OCI-M2 (cell line): ENCODE data around the gene C1RL.
"Not testable (repeated sequence)": the region's sequence is repeated elsewhere in the genome, so short reads cannot be mapped to it uniquely, and the experiment has no call there.

ENCODE experiments used
- DNase-seq: peaks from one replicate; lab custom pipeline; 2025; ENCODE audit not compliant: unreplicated experiment; lab: John Stamatoyannopoulos, UW

C1RL gene

DNA sequence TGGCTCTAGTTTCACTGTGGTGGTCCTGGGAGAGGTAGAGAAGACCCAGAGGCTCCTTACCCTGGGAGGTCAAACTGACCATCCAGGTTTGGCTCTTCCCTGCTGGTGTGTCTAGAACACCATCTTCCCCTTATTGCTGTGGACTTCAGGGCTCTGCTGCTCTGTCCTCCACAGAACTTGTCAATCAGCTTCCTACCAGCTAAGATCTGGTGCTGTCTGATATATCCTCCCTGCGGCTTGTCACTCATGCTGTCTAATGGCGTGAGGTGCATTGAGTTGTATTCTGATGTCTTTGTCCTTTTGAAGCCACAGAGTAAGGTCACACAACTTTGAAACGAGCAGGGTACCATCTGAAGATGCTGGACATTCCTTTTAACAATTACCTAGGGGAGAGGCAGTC, 7.2 kb upstream of the C1RL start:
- no peak for DNase-seq

DNA sequence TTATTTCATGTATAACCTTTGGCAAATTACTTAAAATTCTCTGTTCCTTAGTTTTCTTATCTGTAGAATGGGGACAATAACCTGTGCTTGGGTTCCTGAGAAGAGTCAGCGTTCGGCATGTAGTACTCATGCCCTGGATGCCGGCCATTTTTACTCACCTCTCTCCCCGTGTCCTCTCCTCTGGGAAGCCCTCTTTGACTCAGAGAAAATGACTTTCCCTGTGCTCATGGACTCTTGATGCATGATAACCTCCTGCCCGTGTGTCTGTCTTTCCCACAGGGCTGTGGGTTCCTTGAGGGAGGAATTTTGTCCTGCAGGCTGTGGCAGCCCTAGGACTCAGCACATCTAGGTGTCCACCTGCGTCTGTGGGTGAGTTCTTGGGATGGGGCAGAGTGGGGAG, 5.8 kb upstream of the C1RL start:
- DNase-seq = no peak

DNA sequence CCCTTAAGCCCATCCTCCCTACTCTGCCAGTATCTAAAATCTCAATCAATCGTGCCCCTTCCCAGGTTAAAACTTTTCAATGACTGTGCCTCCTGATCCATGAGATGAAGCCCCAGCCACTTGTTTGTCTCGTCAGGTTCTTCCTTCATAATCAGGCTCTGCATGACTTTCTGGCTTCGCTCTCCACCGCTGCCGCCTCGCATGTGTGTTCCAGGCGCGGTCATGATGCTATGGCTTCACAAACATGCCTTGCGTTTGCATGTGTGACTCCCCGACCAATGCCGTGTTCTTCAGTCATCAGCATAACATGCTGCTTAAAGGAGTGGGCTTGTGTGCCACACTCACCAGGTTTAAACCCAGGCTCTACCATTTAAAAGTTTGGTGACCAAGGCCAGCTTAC, 5.0 kb upstream of the C1RL start:
- no peak for DNase-seq

DNA sequence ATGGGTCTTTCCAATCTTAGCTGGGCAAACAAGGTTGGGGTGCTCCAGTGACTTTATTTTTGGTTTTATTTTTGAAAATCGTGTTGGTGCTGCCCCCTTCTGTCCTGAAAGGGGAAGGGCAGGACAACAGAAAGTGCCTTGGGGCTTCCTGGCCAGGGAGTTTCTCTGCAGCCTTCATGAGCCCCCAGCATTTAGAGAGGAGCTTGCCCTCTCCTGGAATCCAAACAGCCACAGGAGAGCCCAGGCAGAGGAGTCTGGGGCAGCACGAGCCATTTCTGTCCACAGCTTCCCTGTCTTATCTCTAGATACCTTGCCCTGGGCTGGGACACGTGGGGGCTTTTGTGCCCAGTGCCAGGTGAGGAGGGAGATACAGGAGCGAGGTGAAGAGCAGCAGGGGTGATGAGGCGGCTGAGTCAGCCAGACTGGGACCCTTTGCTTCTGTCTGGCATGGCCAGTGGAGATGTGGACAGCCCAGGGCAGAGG, 4.4 kb upstream of the C1RL start:
- DNase-seq = no peak

DNA sequence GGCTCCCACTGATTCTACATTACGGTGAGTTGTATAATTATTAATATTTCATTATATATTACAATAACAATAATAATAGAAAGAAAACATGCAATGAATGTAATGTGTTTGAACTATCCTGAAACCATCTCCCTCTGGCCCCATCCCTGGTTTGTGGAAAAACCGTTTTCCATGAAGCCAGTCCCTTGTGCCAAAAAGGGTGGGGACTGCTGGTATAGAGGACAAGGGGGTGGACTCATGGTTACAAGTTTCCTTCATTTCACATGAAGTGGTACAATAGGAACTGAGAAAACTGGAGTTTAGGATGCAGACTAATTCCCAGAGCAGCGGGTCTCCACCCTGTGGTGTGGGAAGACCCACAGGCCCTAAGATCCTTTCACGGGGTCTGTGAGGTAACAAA, 3.0 kb upstream of the C1RL start:
- no peak for DNase-seq

DNA sequence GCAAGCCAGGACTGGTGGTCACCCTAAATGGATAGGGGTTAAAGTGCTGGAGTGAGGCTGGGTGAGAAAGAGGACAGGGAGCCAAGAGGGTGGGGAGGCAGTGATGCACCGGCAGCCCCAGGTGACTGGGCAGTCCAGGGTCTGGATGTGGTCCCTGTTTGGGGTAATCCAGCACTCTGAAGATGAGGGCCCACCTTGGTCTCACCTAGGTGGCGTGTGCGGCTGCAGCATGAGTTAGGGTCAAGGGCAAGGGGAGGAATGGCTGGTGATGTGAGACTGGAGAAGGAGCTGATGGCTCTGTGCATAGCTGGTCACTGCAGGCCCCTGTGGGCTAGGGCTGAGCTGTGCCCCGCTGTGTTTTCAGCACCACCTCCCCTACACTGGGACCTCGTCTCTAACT, 1.6 kb upstream of the C1RL start:
- no peak for DNase-seq

DNA sequence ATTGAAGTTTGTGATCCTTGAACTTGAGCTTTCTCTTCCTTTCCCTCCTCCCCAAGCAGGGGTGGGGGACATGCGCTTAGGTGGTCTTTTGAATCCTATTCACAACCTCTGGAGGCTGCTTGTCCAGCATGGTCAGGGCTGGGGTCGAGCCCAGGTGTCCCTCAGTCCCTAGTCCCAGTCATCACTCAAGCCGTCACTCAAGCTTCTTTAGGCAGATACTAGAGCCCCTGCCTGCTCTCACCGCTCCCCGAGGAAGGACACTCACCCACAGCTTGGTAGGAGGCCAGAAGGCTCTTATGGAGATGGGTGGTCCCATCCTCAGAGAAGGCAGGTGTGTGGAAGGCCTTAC, 532 bp upstream of the C1RL start:
- DNase-seq = no peak

DNA sequence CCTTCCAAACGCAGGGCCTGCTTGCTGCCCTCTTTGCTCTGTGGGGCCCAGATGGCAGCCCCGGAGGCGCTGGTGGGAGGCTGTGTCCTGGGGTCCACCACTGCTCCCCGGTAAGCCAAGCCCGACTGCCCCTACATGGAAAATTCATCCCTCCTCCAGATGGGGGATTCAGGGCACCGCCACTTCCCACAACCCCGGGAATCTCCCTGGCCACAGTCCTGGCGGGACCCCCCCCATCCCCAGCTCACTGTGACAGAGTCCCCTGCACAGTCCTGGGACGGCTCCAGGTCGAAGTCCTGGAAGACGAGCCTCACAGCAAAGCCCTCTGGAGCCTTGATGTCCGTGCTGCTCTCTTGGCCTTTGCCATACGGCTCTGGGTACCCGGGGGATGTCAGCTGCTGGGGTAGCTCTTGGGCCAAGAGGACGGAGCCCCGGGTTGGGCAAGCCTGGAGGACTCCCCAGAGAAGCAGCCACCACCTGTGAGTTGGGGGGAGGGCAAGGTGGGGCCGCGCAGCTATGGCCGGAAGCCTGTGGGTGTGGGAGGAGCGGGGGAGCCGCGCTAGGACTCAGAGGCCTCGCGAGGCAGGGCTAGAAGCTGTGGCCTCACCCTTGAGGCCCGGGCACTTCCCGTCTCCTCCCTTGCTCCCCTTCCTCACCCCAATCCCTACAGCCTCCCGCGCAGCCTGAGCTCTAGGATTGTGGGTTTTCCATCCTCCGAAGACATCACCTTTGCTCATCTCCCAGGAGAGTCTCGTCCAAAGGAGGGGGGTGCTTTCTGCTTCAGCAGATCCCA, 815 bp downstream of the C1RL start:
- DNase-seq = no peak

DNA sequence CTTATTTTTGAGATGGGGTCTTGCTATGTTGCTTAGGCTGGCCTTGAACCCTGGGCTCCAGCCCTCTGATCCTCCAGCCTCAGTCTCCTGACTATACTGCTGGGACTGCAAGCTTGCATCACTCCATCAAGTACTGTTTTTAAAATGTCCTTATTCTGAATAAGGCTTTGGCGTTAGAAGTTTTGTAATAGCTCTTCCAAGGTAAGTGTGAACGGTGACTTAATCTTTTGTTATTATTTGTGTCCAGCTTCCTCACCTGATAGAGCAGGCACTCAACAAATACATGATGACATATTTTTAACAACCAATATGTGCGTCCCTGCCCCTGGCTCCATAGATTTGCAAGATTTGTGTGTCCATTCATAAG, 1.4 kb downstream of the C1RL start:
- no peak for DNase-seq

DNA sequence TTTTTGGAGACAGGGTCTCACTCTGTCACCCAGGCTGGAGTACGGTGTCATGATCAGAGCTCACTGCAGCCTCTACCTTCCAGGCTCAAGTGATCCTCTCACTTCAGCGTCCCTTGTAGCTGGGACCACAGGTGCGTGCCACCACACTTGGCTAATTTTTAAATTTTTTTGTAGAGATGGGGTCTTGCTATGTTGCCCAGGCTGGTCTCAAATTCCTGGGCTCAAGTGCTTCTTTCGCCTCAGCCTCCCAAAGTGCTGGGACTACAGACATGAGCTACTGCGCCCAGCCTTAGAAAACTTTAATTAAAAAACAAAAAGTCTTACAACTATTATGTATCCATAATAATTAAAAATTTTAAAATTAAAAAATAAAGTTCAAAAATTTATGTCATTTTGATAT, 1.8 kb downstream of the C1RL start:
- DNase-seq = not testable (repeated sequence)

DNA sequence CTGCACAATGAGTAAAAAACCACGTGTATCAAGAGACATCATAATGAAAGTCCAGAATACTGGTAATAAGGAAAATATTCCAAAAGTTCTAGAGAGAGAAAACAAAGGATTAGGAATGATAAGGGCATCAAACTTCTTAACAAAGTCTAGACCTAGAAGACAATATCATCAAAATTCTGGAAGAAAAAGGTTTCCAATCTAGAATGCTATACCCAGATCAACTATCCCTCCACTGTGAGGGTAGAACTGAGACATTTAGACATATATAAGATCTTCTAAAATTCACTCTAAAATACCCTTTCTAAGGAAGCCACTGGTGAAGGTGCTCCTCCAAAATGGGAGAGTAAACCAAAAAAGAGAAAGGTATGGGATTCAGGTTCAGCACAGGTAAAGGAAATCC, 2.9 kb downstream of the C1RL start:
- no peak for DNase-seq

DNA sequence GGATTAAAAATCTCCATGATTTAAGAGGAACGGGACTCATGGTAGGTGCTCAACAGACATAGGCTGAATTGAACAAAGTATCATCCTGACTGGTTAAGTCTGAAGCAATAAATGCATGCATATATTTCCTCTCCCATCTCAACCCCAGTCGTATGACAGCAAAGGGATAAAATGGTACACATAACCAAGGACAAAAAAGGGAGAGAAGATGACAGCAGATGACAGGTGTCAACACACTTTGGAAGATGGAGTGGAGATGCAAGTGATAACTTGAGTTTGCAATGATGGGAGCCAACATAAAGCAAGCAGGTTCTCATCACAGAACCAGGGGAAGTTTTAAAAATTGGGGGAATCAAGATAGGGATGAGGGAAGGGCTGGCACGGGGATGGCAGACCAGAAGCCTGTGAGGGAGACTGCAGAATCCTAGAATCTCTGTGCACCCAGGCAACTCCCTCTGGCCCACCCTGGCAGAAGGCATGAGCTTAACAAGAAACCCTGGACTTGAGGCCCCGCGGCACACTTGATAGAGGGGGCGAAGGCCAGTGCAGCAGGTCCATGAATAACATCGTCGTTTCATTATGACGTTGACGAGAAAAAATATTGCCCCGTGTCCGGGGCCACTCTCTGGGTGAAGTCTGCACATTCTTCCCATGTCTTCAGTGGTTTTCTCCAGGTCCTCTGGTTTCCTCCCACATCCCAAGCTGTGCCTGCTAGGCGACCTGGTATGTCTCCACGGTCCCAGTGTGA, 5.0 kb downstream of the C1RL start:
- DNase-seq = no peak

DNA sequence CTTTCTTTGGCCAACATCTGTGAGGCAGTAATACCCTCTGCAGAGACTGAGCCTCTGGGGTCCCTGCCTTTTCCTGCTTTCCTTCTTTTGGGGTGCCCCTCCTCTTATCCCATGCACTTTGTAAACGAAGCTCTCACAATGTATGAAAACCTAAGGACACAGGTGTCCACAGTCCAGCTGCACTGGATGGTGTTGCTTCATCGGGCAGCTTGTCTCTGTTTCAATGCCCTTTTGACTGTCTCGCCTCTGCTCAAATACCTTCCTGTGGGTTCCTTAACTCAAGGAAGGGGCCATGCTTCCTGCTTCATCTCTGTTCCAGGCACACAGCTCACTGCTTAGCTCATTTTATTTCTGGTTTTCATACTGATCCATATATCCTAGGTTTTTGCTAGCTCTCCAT, 6.4 kb downstream of the C1RL start:
- no peak for DNase-seq

DNA sequence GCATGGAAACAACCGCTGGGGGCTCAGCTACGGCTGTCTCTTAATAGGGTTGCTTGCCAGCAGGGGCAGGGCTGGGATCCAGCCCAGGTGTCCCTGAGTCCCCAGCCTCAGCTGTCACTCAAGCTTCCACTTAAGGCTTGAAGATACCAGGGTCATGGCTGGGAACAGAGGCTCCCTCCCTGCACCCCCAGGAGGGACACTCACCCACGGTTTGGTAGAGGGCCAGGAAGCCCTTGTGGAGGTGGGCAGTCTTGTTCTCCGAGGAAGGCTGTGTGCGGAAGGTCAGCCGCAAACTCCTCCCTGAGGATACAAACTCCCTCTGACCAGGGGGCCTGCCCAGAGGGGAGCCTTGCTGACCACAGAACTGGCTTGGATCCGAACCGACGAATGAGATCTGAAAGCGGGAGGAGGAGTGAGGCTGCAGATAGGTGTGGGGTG, 7.3 kb downstream of the C1RL start:
- no peak for DNase-seq

DNA sequence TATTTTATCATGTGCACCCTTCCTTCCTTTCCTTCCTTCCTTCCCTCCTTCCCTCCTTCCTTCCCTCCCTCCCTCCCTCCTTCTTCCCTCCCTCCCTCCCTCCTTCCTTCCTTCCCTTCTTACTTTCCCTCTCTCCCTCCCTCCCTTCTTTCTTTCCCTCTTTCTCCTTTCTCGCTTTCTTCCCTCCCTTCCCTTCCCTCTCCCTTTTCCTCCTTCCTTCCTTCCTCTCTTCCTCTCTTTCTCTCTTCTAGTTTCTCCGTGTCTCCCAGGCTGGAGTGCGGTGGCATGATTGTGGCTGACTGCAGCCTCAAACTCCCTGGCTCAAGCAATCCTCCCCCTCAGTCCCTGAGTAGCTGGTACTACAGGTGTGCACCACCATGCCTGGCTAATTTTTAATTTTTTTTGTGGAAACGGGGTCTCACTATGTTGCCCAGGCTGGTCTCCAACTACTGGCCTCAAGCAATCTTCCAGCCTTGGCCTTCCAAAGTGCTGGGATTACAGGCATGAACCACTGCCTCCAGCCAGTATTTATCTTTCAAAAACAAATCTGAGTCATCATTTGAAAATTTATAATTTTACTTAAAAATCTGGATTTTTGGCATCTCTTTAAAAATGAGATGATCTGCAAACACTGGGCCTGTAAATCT, 7.8 kb downstream of the C1RL start:
- DNase-seq = no peak

DNA sequence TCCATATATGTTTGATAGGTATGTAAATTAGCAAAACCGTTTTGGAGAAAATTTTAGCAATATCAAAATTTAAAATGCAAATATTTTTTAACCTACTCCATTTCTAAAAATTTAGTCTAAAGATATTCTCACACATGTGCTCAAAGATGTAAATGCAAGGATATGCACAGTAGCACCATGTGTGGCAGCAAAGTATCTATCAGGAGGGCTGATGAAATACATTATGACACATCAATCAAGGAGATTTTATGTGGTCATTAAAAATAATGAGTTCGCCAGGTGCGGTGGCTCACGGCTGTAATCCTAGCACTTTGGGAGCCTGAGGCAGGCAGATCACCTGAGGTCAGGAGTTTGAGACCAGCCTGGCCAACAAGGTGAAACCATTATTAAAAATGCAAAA, 8.8 kb downstream of the C1RL start:
- no peak for DNase-seq

DNA sequence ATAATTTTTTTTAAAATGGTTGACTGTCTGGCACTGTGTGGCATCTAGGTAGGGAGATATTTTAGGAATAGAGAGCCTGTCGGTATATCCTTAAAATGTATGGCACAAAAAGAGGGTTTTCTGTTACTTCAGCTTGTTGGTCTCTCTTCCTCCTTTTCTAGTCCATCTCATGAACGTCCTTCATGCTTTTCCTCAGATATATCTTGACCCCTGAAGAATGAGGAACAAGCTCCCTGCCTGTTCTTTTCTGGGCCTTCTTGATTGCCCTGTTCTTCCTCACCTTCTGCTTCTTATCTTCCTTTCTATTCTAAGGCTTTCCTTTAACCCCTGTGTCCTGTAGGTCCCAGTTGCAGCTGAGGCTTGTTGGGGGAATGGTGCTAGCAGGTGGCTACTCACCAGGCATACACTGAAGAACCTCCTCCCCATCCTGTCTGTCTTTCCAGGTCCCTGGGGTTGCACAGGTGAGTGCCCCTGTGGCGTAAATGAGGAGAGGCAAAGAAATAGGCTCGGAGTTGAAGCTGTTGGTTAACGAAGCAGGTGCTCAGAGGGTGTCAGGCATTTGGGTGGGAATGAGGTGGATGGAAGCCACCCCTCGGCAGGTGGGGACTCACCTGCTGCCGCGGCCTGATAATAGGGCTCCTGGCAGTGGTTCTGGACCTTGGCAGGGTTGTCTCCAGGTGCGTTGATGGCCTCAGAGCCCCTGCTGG, 9.6 kb downstream of the C1RL start:
- DNase-seq = no peak

DNA sequence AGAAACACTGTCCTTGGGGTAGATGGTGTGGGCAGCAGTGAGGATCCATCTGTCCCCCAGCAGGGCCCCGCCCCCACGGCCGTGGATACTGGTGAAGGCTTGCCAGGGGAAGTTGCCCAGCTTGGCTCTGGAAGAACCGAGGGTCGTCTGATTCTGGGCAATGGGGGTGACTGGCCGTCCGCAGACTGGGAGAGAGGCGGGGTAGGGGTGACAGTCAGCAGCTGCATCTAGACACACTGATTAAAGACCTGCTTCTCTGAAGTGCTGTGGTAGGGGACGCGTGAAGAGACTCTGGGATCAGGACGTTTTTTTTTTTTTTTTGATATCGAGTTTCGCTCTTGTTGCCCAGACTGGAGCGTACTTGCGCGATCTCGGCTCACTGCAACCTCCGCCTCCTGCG, 12.0 kb downstream of the C1RL start:
- DNase-seq = no peak

DNA sequence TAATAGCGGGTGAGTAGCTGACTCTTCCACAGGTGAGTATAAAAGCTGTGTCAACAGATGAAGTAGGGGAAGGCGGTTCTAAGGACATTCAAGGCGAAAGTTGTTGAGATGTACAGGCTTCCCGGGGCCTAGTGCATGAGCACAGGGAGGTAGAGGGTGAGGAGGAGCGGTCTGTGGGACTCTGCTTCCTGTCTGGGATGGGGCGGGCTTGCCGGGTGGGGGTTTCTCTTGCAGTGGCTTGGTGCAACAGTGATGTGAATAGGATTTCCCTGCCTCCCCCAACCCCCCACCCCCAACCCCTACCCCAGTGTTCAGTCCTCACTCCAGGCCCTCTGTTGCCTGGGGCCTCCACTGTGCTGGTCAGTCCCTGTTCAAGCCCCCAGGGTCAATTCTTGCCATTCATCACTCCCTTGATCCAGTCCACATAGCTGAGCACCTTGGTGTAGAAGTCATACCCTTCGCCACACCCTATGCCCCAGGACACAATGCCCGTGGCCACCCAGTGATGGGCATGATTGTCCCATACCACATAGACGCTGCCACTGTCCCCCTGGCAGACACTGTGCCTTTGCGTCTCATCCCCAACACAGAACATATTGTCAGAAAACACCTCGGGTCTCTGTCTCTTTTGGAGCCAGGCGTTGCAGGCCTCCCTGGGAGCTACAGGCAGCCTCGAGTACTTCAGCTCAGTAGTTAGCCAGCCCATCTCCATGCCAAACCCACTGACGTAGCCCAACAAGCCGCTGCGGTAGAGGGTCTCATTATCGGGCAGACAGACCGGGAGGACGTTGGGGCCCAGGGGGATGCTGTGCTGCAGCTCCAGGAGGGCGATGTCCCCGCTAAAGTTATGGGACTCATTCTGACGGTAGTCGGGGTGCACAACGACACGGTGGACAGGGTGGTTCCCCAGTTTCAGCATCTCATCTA, 12.7 kb downstream of the C1RL start:
- DNase-seq = no peak

DNA sequence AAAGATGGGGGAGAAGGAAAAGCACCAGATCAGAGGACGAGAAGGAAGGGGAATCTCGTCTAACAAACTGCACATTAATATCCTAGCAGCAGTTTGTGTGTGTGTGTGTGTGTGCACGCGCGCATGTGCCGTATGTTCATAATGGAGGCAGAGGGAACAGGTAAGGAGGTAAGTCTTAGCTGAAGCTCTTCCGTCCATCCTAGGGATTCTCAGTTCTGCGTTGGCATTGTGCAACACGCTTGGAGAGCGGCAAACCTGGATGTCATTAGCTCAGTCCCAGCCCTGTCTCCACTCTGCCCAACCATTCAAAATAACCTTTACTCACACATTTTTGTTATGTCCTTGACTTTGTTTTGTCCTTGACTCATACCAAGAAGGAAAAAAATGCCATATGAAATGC, 15.1 kb downstream of the C1RL start:
- no peak for DNase-seq

DNA sequence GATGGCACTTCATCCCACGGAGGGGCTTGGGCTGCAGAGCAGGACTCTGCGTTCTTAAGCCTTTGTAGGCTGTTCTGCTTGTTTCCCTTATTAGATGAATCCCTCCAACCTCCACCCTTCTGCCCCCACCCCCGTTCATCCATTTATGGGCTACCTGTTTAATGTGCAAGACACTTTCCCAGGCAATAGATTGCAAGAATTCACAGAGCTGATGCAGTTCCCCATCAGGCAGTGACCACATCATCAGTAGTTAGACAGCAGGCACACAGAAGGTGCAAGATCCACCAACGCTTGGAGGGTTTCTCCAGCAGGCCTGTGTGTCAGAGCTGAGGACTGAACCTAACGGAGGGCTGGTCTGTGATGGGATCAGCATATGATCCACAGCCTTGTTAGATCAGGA, 15.5 kb downstream of the C1RL start:
- DNase-seq = no peak
